Body of pancreas (tissue), 4 donors: Measurements from ENCODE around the gene RPAP2.
"Not testable (repeated sequence)": the region's sequence is repeated elsewhere in the genome, so short reads cannot be mapped to it uniquely, and the experiment has no call there.

ENCODE experiments used
- POLR2A ChIP-seq, 3 donors: fragments of 450-650 bp; IDR thresholded peaks; one replicate each; pipeline ENCODE4 v1.6.1; 2016; ENCODE audit warnings: antibody characterized with exemption in 3 of 3, mild to moderate bottlenecking in 2 of 3
- TF ChIP-seq, protein P1 (sequence below), 7 experiments: fragments of 450-650 bp in 4 of 7; fragments of 200-600 bp in 3 of 7; sonication (generic) in 3 of 7; IDR thresholded peaks; one replicate each; pipeline ENCODE4 v1.5.1; 2016 to 2019; ENCODE audit warnings: antibody characterized with exemption in 7 of 7

- TF ChIP-seq, protein P1, sequence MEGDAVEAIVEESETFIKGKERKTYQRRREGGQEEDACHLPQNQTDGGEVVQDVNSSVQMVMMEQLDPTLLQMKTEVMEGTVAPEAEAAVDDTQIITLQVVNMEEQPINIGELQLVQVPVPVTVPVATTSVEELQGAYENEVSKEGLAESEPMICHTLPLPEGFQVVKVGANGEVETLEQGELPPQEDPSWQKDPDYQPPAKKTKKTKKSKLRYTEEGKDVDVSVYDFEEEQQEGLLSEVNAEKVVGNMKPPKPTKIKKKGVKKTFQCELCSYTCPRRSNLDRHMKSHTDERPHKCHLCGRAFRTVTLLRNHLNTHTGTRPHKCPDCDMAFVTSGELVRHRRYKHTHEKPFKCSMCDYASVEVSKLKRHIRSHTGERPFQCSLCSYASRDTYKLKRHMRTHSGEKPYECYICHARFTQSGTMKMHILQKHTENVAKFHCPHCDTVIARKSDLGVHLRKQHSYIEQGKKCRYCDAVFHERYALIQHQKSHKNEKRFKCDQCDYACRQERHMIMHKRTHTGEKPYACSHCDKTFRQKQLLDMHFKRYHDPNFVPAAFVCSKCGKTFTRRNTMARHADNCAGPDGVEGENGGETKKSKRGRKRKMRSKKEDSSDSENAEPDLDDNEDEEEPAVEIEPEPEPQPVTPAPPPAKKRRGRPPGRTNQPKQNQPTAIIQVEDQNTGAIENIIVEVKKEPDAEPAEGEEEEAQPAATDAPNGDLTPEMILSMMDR (IDR thresholded peaks at IDR 0.05): not testable (repeated sequence)
- not testable (repeated sequence) for TF ChIP-seq POLR2A (IDR thresholded peaks at IDR 0.05)
These were observed 60.5 kb downstream of the RPAP2 start for GRCh38 chr1:92359382-92359781.
